ENCODE data around the gene SFXN1.

SFXN1 gene

DNA sequence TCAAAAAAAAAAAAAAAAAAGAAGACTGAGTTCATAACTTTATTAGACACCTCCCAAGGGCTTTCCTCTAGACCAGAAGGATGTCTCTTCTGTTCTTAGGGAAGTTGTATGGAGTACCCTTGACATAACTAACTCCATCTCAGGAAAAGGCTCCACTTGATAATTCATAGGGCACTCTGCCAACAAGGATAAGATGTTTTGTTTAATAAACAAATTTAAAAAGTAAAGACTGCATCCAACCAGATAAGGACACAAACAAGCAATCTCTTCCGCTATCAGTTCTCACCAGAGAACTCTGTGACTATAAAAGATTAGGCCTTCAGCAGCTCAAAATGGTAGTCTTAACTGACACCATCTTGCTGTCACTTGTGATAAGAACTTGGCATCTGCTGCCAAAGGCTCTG lies 65.8 kb downstream of the SFXN1 start:
- no peak for DNase-seq

GRCh38 chr5:175544586-175544985 lies 66.2 kb downstream of the SFXN1 start:
- no peak for DNase-seq

DNA sequence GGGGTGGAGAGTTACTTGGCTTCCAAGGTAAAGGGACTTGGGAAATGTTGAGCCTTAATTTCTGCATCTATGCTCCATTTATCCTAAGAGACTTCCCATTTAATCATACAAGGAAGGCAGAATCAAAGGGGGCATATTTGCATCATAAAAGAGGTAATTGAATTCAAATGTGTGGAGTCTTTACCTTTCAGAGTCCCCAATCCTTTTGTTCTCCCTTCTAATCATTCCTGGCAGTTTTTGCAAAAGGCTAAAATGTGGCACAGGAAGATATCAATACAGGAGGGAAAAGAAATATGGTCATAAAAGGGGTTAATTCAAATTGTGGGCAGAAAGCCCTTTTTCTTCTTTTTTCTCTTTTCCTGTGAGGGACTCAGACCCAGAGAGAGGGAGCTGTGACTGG lies 69.5 kb downstream of the SFXN1 start:
- DNase-seq = no peak

DNA sequence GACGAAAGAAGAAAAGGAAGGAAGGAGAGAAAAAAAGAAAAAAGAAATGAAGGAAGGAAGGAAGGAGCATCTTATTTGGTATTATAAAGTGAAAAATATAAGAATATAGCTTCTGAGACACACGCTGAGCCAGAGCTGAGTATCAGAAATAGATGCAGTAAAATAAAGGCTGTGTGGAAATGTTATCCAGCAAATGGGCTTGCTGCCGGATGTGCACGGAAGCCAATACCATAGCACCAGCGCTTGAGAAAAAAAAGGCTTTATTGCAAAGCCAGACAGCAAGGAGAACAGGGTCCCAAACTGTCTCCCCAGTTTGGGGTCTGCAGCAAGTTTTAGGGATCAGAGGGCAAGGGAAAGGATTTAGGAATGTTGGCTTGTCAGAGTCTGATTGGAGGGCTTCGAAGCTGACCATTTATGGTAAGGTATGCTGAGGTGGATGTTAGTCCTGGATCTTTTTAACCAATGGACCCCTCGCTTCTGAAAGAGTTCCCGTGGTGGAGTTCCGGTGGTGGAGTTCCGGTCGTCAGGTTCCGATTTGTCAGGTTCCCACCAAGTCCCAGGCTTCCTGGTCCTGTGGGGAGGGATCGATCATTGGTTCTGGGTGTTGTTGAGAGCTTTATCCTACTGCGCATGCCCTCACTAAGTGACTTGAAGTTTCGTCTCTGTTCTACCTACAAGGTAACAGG lies 70.4 kb downstream of the SFXN1 start:
- no peak for DNase-seq

DNA sequence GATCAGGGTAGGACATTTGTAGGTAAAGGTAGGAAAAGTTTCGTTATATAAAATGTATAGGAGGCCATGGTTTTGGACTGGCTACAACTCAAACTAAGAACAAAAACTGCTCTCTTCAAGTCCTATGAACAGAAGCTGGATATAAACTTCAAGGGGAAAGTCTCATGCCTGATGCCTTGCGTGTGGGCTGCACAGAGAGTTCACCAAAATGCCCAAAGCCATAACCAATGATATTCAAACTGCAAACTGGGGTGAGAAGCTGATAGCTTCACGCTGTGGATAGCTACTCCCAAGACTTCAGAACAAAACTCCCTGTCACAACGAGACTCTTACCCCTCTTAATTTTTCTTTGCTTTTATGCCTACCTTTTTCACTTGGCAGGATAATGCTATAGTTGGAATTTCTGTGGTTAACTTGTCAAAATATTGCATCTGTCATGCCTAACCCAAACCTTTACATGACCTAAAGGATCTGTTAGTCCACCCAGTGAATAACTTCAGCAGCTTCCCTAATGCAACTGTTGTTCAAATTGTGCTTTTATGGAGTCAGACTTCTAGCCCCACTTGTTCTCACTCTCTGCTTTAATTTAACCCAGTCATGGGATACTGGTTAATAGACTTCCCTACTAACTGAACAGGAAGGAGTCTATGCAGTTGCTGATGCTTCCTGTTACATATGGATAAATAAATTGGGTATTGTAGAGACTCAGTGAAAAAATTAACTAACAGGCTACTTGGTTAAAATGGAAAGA lies 71.9 kb downstream of the SFXN1 start:
- no peak for DNase-seq

- no peak for DNase-seq
These were observed 72.9 kb downstream of the SFXN1 start for GRCh38 chr5:175551266-175551665.

- DNase-seq = no peak
These were observed 75.9 kb downstream of the SFXN1 start for GRCh38 chr5:175554296-175554695.

DNA sequence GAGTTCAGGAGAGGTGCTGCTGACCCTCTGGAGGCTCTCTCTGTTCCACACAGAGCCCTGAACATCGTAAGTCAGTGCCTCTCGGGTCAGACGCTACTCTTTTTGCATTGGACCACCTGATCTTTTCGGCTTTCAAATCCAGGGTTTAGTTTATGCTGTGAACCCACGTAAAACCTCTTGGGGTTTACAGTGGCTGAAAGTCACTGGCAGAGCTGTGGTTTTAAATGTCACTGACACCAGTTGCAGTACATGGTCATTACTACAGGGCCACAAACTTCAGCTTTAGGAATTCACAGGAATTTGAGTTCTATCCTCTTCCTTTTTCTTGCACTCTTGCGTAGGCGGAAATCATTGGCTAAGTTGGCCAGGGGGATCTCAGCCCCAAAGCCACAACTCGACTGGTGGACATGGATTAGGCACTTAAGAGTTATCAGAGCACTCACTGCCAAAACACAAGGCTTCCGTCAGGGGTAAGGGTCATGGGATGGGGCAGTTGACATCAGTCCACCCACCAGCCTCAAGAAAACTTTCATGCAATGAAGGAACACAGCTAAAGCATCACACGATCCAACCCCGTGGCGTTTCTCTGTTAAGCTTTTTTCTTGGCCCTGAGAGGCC lies 76.9 kb downstream of the SFXN1 start:
- no peak for DNase-seq

- DNase-seq = no peak
These were observed 78.4 kb downstream of the SFXN1 start for GRCh38 chr5:175556794-175557193.

DNA sequence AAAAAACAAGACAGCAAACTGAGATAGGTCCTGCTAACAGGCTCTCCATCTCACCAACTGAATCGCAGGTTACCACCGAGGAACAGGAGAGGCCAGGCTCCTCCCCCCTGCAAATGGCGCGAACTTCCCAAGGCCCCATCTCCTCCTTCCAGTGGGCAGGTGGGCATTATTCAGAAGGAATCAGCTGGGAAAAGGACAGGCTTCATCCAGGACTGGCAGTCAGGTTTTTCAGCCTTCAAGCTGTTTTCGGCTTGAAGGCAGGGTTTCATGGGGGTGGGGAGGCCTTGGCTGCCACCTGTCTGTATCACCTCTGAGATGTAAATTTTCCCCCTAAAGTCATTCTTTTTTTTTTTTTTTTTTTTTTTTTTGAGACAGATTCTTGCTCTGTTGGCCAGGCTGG lies 79.4 kb downstream of the SFXN1 start:
- DNase-seq = no peak

DNA sequence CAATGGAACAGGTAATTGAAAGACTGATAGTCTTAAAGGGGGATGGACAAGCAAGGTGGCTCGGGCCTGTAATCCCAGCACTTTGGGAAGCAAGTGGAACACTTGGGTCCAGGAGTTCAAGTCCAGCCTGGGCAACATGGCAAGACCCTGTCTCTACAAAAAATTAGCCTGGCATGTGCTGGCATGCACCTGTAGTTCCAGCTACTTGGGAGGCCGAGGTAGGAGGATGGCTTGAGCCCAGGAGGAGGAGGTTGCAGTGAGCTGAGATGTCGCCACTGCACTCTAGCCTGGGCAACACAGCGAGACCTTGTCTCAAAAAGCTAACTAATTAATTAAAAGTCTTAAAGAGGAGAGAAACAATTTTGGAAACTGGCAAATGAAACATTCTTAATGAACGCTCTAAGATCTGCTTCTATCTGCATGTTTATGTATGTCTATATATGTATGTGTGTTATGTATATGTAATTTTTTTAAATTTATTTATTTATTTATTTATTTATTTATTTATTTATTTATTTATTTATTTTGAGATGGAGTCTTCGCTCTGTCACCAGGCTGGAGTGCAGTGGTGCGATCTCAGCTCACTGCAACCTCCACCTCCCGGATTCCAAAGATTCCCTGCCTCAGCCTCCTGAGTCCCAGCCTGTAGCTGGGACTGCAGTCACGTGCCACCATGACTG lies 80.6 kb downstream of the SFXN1 start:
- no peak for DNase-seq

DNA sequence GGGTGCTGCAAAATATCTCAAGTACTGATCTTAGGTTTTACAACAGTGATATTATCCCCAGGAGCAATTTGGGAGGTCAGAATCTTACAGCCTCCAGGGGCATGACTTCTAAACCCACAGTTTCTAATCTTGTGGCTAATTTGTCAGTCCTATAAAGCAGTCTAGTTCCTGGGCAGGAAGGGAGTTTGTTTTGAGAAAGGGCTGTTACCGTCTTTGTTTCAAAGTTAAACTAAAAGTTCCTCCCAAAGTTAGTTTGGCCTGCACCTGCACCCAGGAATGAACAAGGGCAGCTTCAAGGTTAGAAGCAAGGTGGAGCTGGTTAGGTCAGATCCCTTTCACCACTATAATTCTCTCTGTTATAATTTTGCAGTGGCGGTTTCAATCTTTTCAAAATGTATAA lies 81.7 kb downstream of the SFXN1 start:
- DNase-seq = no peak

DNA sequence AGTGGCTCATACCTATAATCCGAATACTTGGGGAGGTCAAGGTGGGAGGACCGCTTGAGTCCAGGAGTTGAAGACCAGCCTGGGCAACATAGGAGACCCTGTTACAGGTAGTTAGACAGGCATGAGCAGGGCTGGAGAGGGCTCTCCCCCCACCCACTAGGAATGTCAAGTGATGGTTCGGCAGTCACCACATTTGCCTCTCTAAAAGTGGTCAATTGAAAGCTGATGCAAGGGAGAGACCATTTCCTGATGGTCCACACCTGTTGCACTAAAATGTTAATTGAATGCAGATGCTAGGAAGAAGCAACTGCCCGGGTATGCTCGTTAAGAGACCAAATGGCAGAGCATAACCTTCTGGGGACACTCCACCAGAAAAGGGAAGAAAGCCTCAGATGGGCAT lies 82.7 kb downstream of the SFXN1 start:
- DNase-seq = no peak

DNA sequence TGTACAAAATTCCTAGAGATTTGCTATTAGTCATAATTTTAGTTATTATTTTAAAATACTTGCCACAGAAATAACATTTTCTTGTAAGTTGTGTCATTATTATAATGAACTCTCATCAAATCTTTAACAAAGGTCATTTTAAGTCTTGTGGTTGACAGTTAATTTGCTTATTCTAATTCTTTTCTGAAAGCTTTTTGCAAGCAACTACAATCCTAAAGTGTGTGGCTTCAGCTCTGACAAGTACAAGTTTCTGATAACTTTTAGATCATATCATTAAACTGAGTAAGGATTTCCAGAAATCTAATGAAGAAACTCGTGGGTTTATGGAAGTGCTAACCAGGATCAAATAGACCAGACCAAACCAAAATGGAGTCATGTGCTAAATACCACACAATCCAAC lies 86.4 kb downstream of the SFXN1 start:
- DNase-seq = no peak

GRCh38 chr5:175566697-175567096 lies 88.3 kb downstream of the SFXN1 start:
- no peak for DNase-seq

- no peak for DNase-seq
These were observed 89.6 kb downstream of the SFXN1 start for GRCh38 chr5:175567954-175568353.

- DNase-seq = no peak
These were observed 91.3 kb downstream of the SFXN1 start for GRCh38 chr5:175569701-175570100.

GRCh38 chr5:175572886-175573285 lies 94.5 kb downstream of the SFXN1 start:
- no peak for DNase-seq

- no peak for DNase-seq
These were observed 95.3 kb downstream of the SFXN1 start for GRCh38 chr5:175573493-175574269.

GRCh38 chr5:175575301-175575700 lies 96.9 kb downstream of the SFXN1 start:
- DNase-seq = no peak

DNA sequence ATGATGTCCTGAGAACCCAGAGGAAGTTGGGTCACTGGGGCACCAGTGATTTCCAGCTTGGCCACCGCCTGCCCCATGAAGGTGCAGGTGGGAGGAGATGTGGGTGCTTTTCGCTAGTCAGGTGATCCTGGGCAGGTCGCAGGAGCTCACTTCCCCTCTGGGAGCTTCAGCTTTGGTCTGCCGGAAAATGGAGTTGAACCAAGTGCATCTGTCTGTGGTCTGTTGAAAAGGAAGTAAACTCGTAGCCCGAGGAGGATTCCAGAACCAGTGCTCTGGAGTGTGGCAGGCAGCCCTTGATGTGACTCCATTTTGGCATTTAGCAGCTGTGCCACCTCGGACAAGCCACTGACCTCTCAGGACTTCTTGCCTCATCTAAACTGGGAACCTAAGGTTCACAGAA lies 97.7 kb downstream of the SFXN1 start:
- DNase-seq = no peak

DNA sequence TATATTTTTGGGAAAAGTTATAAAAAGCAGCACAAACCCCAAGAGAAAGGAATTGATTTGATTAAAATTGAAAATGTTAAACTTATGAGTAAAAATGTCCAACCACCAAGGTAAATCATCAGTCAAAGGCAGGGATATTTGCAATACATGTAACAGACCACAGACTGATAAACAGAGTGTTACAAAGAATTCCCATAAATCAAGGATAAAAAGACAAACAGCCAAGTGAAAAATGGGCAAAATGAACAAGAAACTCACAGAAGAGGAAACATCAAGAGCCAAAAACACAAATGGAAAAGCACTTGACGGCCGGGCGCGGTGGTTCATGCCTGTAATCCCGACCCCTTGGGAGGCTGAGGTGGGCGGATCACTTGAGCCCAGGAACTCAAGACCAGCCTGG lies 98.2 kb downstream of the SFXN1 start:
- no peak for DNase-seq
